Fibroblast of villous mesenchyme (primary cell): ENCODE results near the gene MORN5. TPM values are rescaled to one million over a fixed set of nuclear protein-coding genes. Genes with fewer than 3 reads are reported as not detected.
A peak's percentile ranks its signal among the peaks of the same experiment; 100 is the strongest.

Experiments
- DNase-seq: peaks from one replicate; pipeline ENCODE4 v3.0.0-alpha.2; 2010; ENCODE audit warnings: low read depth
- H3K4me3 ChIP-seq: 2 replicates; pipeline ENCODE4 v1.5.1; 2011; ENCODE audit warnings: low read depth, mild to moderate bottlenecking, low read length
- CTCF ChIP-seq: IDR thresholded peaks from 2 replicates; pipeline ENCODE4 v1.5.1; 2012; ENCODE audit warnings: low read depth, mild to moderate bottlenecking, low read length; ENCODE audit not compliant: insufficient read depth
- total RNA-seq: library from RNA; depleted of rRNA; stranded (reverse); fragments of >200 nt; gene quantifications from 2 replicates; pipeline ENCODE4 v1.2.3, GENCODE V29; 2012

Gene MORN5
- total RNA-seq, 1 donor: not detected

GRCh38 chr9:122206118-122207046, 46.7 kb downstream of the MORN5 start:
- no peak for TF ChIP-seq CTCF

GRCh38 chr9:122207096-122207495, 47.4 kb downstream of the MORN5 start:
- H3K4me3 ChIP-seq: no peak overlapping the region
- no peak for TF ChIP-seq CTCF
- no peak for DNase-seq

More at GRCh38 chr9:122206118-122207046, 46.7 kb downstream of the MORN5 start:
- peak; percentile 33 for DNase-seq
- H3K4me3 ChIP-seq: no peak overlapping the region

- H3K4me3 ChIP-seq: no peak overlapping the region
Measured at GRCh38 chr9:122209451-122209850, 49.7 kb downstream of the MORN5 start.

GRCh38 chr9:122212473-122213004, 52.8 kb downstream of the MORN5 start:
- H3K4me3 ChIP-seq: no peak overlapping the region
- TF ChIP-seq CTCF: no peak
- DNase-seq: no peak

More at GRCh38 chr9:122209451-122209850, 49.7 kb downstream of the MORN5 start:
- no peak for TF ChIP-seq CTCF
- no peak for DNase-seq

GRCh38 chr9:122213102-122213588, 53.4 kb downstream of the MORN5 start:
- DNase-seq: no peak
- TF ChIP-seq CTCF: no peak
- H3K4me3 ChIP-seq: peak overlapping the region; percentile 48

- DNase-seq: peak; percentile 10
- H3K4me3 ChIP-seq: peak overlapping the region; percentile 48
- no peak for TF ChIP-seq CTCF
Measured at GRCh38 chr9:122213589-122214413, 54.1 kb downstream of the MORN5 start.
